GM10248 (cell line): Measurements from ENCODE around the gene SLC2A8.

ENCODE experiments used
- CTCF ChIA-PET: fragments of 300-600 bp; sonication (Branson Sonifier 250); formaldehyde crosslinking; extraction: SDS; loops from one replicate; lab custom pipeline; 2021; ENCODE audit warnings: antibody characterized with exemption; lab: Yijun Ruan, JAX
- POLR2A ChIA-PET: fragments of 350-650 bp; sonication (Branson Sonifier 250); formaldehyde crosslinking; extraction: SDS; loops from one replicate; lab custom pipeline; 2020; ENCODE audit warnings: antibody characterized with exemption; lab: Yijun Ruan, JAX
- DNase-seq: peaks from one replicate; pipeline ENCODE4 v3.0.0; 2012; ENCODE audit errors: extremely low spot score
- CTCF ChIP-seq: IDR thresholded peaks from 2 replicates; pipeline ENCODE4 v1.5.1; 2012; ENCODE audit warnings: mild to moderate bottlenecking, low read depth; ENCODE audit errors: extremely low read depth, missing control alignments, control extremely low read depth

The SLC2A8 gene

GRCh38 chr9:127392166-127392565 is 4.8 kb upstream of the SLC2A8 start:
- TF ChIP-seq CTCF: no peak
- DNase-seq: no peak
- ChIA-PET POLR2A (no interaction called here), CTCF (interaction anchor here (1.6 kb wide), 1 partner anchor 15 kb away, joined by 3 read pairs; no protein-coding TSS in a partner anchor)

- no peak for DNase-seq
- no peak for TF ChIP-seq CTCF
- ChIA-PET POLR2A (no interaction called here), CTCF (interaction anchor here (1.4 to 1.6 kb wide), 2 partner anchors 14 to 96 kb away, joined by 3 read pairs; no protein-coding TSS in a partner anchor)
Observed at GRCh38 chr9:127392976-127393375, 4.0 kb upstream of the SLC2A8 start.

DNA sequence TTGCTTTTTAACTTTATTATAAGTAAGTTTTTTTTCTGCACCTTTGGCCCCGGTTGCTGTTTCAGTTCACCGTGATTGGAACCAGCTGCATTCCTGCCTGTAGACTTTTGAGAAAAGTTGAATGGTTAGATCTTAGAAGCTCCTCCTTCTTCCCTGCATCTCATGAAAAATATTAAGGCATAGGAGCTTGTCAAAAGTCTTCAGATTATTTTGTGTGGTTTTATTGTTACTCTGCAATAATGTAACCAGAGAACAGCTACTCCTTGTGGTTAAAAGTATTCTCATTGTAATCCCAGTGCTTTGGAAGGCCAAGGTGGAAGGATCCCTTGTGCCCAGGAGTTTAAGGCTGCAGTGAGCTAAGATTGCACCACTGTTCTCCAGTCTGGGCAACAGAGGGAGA is 3.3 kb upstream of the SLC2A8 start:
- ChIA-PET POLR2A (no interaction called here), CTCF (interaction anchor here (1.4 kb wide), 1 partner anchor 97 kb away, joined by 3 read pairs; no protein-coding TSS in a partner anchor)
- TF ChIP-seq CTCF: no peak
- no peak for DNase-seq

DNA sequence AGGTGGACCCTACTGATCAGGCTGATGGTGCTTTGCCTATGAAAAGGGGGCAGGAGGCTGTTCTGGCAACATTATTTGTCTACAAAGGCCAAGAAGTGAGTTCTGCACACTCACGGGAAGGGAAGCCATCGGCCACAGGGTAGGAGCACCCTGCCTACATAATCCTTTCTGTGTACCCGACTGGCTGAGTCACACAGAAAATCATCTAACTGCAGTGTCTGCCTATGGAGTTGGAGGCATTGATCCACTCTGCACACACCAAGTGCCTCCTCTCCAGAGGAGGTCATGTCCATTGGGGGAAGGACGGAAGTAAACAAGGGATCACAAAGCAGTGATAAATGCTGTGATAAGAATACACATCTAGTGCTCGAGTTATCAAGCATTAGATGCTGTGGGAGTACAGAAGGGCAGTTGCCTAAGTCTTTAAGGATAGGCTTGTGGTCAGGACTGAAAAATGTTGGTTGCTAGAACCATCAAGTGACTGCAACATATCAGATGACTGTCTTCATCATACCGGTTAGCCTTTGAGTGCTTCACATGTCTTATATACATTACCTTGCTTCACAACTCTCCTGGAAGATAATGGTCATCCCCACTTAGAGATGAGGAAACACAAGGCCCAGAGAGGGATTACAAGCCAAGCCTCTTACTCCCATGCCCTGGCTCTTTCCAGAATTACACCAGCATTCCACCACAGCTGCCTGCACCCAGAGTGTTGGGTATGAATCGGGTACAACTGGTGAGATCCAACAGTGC is 1.3 kb upstream of the SLC2A8 start:
- POLR2A ChIA-PET: interaction anchor here (1.2 kb wide), 1 partner anchor 151 kb away, joined by 3 read pairs; no protein-coding TSS in a partner anchor
- no peak for DNase-seq
- no peak for TF ChIP-seq CTCF
- CTCF ChIA-PET: interaction anchor here (1.2 to 2.2 kb wide), 2 partner anchors 7 to 171 kb away, joined by 3 to 12 read pairs; no protein-coding TSS in a partner anchor

DNA sequence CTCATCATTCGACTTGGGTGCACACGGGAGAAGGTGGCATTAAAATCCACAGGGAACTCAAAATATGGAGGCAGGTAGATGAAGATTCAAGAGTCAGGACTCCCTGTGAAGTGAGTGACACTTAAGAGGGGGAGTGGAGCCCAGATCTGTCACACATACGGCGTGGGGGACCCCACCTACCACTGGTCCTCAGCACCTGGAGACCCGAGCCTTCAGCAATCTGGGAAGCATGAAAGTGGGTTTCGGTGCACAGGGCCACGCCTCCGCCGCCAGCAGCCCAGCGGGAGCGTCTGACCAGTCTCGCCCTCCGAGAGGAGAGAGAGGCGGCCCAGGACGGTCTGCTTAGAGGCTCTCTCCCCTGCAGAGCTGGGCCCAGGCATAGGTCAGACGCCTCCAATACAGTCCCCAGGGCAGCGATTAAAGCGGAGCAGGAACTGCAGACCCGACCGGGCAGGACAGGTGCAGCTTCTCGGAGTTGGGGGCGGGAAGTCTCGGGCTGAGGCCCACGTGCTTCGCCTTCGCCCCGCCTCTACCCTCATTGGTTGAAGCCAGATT is 639 bp upstream of the SLC2A8 start:
- DNase-seq: no peak
- ChIA-PET CTCF (interaction anchor here (0.8 to 2.2 kb wide), 12 partner anchors 8 to 459 kb away, joined by 3 to 12 read pairs (median 3); no protein-coding TSS in a partner anchor), POLR2A (interaction anchor here (0.7 to 1.6 kb wide), 7 partner anchors 28 to 221 kb away, joined by 3 to 22 read pairs (median 3); partner anchors contain the start of genes LRSAM1, RPL12 and ZNF79)
- no peak for TF ChIP-seq CTCF

DNA sequence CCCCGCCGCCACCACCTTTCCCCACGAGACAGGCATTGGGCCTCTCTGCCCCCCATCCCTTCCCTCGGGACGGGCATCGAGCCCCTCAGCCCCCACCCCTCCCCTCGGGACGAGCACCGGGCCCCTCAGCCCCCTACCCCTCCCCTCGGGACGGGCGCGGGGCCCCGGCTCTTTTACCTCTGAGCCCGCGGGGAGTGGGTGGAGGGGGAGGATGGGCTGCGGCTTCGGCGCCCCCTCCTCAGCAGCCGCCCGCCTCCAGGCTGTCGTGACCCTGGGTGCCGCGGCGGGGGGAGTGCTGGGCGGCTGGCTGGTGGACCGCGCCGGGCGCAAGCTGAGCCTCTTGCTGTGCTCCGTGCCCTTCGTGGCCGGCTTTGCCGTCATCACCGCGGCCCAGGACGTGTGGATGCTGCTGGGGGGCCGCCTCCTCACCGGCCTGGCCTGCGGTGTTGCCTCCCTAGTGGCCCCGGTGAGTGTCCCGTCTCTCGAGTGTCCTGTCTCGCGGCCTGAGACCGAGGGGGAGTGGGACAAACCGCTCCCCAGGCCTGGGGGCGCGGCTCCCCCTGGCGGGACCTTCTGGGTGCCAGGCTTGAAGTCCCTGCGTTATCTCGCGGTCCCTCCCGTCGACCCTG is 791 bp downstream of the SLC2A8 start:
- TF ChIP-seq CTCF: peak; percentile 45
- ChIA-PET CTCF (interaction anchor here (0.6 to 2.2 kb wide), 7 partner anchors 8 to 461 kb away, joined by 3 to 12 read pairs (median 3); partner anchors contain the start of gene ZNF79), POLR2A (interaction anchor here (1.6 kb wide), 2 partner anchors 26 to 53 kb away, joined by 7 to 22 read pairs; partner anchors contain the start of genes LRSAM1, RPL12 and ZNF79)
- peak; percentile 60 for DNase-seq
